D721Med (cell line): Measurements from ENCODE around the gene KCNIP1.

Source experiments
- DNase-seq: peaks from one replicate; pipeline ENCODE4 v3.0.0; 2011; ENCODE audit warnings: low spot score; ENCODE audit not compliant: insufficient read length
- FAIRE-seq: peaks from 2 replicates; lab custom pipeline; 2011; peaks lifted over from hg19 to GRCh38; lab: Jason Lieb, UNC
- CTCF ChIP-seq: IDR thresholded peaks from 2 replicates; pipeline ENCODE4 v1.5.1; 2012; ENCODE audit warnings: mild to moderate bottlenecking, control low read depth; ENCODE audit not compliant: insufficient read depth; ENCODE audit errors: missing control alignments

KCNIP1 gene

GRCh38 chr5:170603109-170603508 lies 99.3 kb downstream of the KCNIP1 start:
- DNase-seq (no peak), FAIRE-seq (no peak)
- no peak for TF ChIP-seq CTCF

GRCh38 chr5:170603578-170604565 lies 100.1 kb downstream of the KCNIP1 start:
- TF ChIP-seq CTCF: peak; percentile 64
- FAIRE-seq (no peak), DNase-seq (peak; percentile 53)

DNA sequence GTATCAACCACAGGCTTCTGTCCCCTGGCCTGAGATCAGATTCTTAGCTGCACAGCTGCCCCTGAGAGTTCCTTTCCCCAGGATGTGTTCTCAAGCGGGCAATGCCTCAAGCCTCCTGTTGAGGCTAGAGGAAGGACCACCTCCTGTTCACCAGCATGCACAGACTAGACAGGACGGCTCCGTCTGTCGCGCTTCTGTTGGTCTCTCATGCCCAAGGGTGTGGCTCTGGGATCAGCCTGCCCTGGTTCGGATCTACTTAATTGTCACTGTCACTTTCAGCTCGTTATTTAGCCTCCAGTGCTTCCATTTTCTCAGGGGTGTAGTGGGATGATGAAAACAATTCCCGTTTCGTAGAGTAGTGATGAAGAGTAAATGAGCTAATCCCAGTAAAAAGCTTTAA lies 103.1 kb downstream of the KCNIP1 start:
- no peak for TF ChIP-seq CTCF
- DNase-seq: no peak
- no peak for FAIRE-seq

GRCh38 chr5:170611449-170612090 lies 107.8 kb downstream of the KCNIP1 start:
- no peak for TF ChIP-seq CTCF
- FAIRE-seq (no peak), DNase-seq (no peak)

GRCh38 chr5:170612256-170612678 lies 108.4 kb downstream of the KCNIP1 start:
- TF ChIP-seq CTCF: no peak
- no peak for DNase-seq
- no peak for FAIRE-seq

- TF ChIP-seq CTCF: no peak
- FAIRE-seq (no peak), DNase-seq (no peak)
Measured at GRCh38 chr5:170614065-170614490, 110.3 kb downstream of the KCNIP1 start.

- no peak for TF ChIP-seq CTCF
- no peak for DNase-seq
- no peak for FAIRE-seq
Measured at GRCh38 chr5:170614720-170615119, 110.9 kb downstream of the KCNIP1 start.
